Prostate gland (tissue), 2 donors: ENCODE data around the gene MYO5A. TPM values are rescaled to one million over a fixed set of nuclear protein-coding genes. Genes with fewer than 3 reads are reported as not detected.

ENCODE experiments used
- DNase-seq: peaks from one replicate; pipeline ENCODE4 v3.0.0-alpha.2; 2019; ENCODE audit warnings: low spot score
- H3K27ac ChIP-seq, 2 donors: fragments of 200-600 bp; sonication (generic); 2 replicates each; pipeline ENCODE4 v1.5.1; 2017 to 2019
- H3K27me3 ChIP-seq: fragments of 200-600 bp; sonication (generic); replicated peaks from 2 replicates; pipeline ENCODE4 v1.5.1; 2019; ENCODE audit not compliant: insufficient read depth
- H3K36me3 ChIP-seq, 2 donors: fragments of 200-600 bp; sonication (generic); 1 replicate in 1 of 2; 2 replicates in 1 of 2; pipeline versions ENCODE4 v1.5.1 to v1.8.1; 2017 to 2019
- H3K4me1 ChIP-seq: fragments of 200-600 bp; sonication (generic); replicated peaks from 2 replicates; pipeline ENCODE4 v1.5.1; 2019
- H3K4me3 ChIP-seq, 2 donors: fragments of 200-600 bp; sonication (generic); 2 replicates each; pipeline ENCODE4 v1.5.1; 2017 to 2019
- H3K9me3 ChIP-seq: fragments of 200-600 bp; sonication (generic); 2 replicates; pipeline ENCODE4 v1.5.1; 2017
- CTCF ChIP-seq, 4 experiments: fragments of 200-600 bp in 2 of 4; fragments of 450-650 bp in 2 of 4; sonication (generic) in 2 of 4; IDR thresholded peaks; 1 replicate in 3 of 4; 2 replicates in 1 of 4; pipeline ENCODE4 v1.5.1; 2016 to 2019; ENCODE audit warnings: antibody characterized with exemption in 4 of 4, mild to moderate bottlenecking in 2 of 4, moderate library complexity in 2 of 4
- POLR2A ChIP-seq: fragments of 450-650 bp; IDR thresholded peaks from one replicate; pipeline ENCODE4 v1.6.1; 2016; ENCODE audit warnings: antibody characterized with exemption, mild to moderate bottlenecking
- POLR2AphosphoS5 ChIP-seq: sonication (generic); formaldehyde crosslinking; IDR thresholded peaks from one replicate; pipeline ENCODE4 v1.6.1; 2017; ENCODE audit warnings: antibody characterized with exemption
- WGBS: methylation state at CpG from one replicate; pipeline ENCODE4 v1.1.5; 2018; 5-methylcytosine and 5-hydroxymethylcytosine counted together
- intact Hi-C: fragments of 100-400 bp; cut with DNase I; formaldehyde crosslinking; loops from one replicate; pipeline ENCODE4 v1.14.2; 2022
- total RNA-seq, 2 donors: library from RNA; depleted of rRNA; stranded (reverse); fragments of >200 nt; gene quantifications; one replicate each; pipeline ENCODE4 v1.1.0, GENCODE V29; 2016

MYO5A gene
- total RNA-seq, 2 donors from 2014 or later: 24.9 to 41.9 TPM

- H3K9me3 ChIP-seq: no peaks in the 10 kb centered on the region
- no peaks in the 10 kb centered on the region for H3K36me3 ChIP-seq
- no peak overlapping the region for H3K4me3 ChIP-seq
- DNase-seq: no peak
- 87% methylated on average over 2 of the region's 2 CpGs for WGBS
- intact Hi-C loops: no loop called here
- no peak overlapping the region for H3K27ac ChIP-seq
- no peaks in the 10 kb centered on the region for H3K27me3 ChIP-seq
- peaks cover 4% of the 10 kb centered on the region for H3K4me1 ChIP-seq
- no peak for TF ChIP-seq POLR2A
- TF ChIP-seq POLR2AphosphoS5: no peak
- TF ChIP-seq CTCF (IDR thresholded peaks at IDR 0.05): no peak
Measured at GRCh38 chr15:52488830-52489229, 39.9 kb downstream of the MYO5A start.

- WGBS: 69% methylated on average over 11 of the region's 11 CpGs
- intact Hi-C loops: no loop called here
- no peaks in the 10 kb centered on the region for H3K36me3 ChIP-seq
- no peak overlapping the region for H3K27ac ChIP-seq
- no peaks in the 10 kb centered on the region for H3K4me1 ChIP-seq
- H3K27me3 ChIP-seq: no peaks in the 10 kb centered on the region
- no peak for TF ChIP-seq CTCF (IDR thresholded peaks at IDR 0.05)
- TF ChIP-seq POLR2AphosphoS5: no peak
- TF ChIP-seq POLR2A: no peak
- H3K4me3 ChIP-seq: no peak overlapping the region
- no peak for DNase-seq
- H3K9me3 ChIP-seq: no peaks in the 10 kb centered on the region
Measured at GRCh38 chr15:52486003-52486996, 42.4 kb downstream of the MYO5A start.

- no peaks in the 10 kb centered on the region for H3K9me3 ChIP-seq
- intact Hi-C loops: no loop called here
- H3K27me3 ChIP-seq: no peaks in the 10 kb centered on the region
- H3K4me3 ChIP-seq: no peak overlapping the region
- no peak overlapping the region for H3K27ac ChIP-seq
- H3K4me1 ChIP-seq: no peaks in the 10 kb centered on the region
- TF ChIP-seq POLR2AphosphoS5 (no peak), POLR2A (no peak), CTCF (IDR thresholded peaks at IDR 0.05) (no peak)
- no peak for DNase-seq
- 87% methylated on average over 2 of the region's 2 CpGs for WGBS
- H3K36me3 ChIP-seq: no peaks in the 10 kb centered on the region
Measured at GRCh38 chr15:52485290-52485689, 43.4 kb downstream of the MYO5A start.

GRCh38 chr15:52483707-52484106 lies 45.0 kb downstream of the MYO5A start:
- H3K27ac ChIP-seq: no peak overlapping the region
- no peaks in the 10 kb centered on the region for H3K4me1 ChIP-seq
- H3K4me3 ChIP-seq: no peak overlapping the region
- no peaks in the 10 kb centered on the region for H3K36me3 ChIP-seq
- intact Hi-C loops: no loop called here
- WGBS: 81% methylated on average over 3 of the region's 3 CpGs
- H3K27me3 ChIP-seq: no peaks in the 10 kb centered on the region
- TF ChIP-seq POLR2AphosphoS5 (no peak), CTCF (IDR thresholded peaks at IDR 0.05) (no peak), POLR2A (no peak)
- DNase-seq: no peak
- H3K9me3 ChIP-seq: no peaks in the 10 kb centered on the region

GRCh38 chr15:52481915-52482314 lies 46.8 kb downstream of the MYO5A start:
- no peak overlapping the region for H3K27ac ChIP-seq
- no peaks in the 10 kb centered on the region for H3K4me1 ChIP-seq
- no peaks in the 10 kb centered on the region for H3K27me3 ChIP-seq
- H3K36me3 ChIP-seq: no peaks in the 10 kb centered on the region
- H3K4me3 ChIP-seq: no peak overlapping the region
- DNase-seq: no peak
- intact Hi-C loops: no loop called here
- H3K9me3 ChIP-seq: no peaks in the 10 kb centered on the region
- WGBS: 66% methylated on average over 3 of the region's 3 CpGs
- TF ChIP-seq POLR2A: no peak
